ENCODE measurements around the gene PRKCQ. TPM values are rescaled to one million over a fixed set of nuclear protein-coding genes. Genes with fewer than 3 reads are reported as not detected.

The PRKCQ gene
- total and polyA plus RNA-seq, 11 donors: 0.04 to 2.0 (median 0.13) TPM; not detected in 1

GRCh38 chr10:6395606-6396005 lies 184.5 kb downstream of the PRKCQ start:
- no peak overlapping the region for H3K4me3 ChIP-seq
- peaks cover 0 to 41% (median 0%) of the 10 kb centered on the region in 12 donors for H3K4me1 ChIP-seq
- H3K9me3 ChIP-seq: peaks cover 0 to 7% (median under 1%) of the 10 kb centered on the region in 12 donors
- no peak for TF ChIP-seq CTCF (IDR thresholded peaks at IDR 0.05)
- no peak for DNase-seq
- H3K27me3 ChIP-seq: no peaks in the 10 kb centered on the region
- H3K36me3 ChIP-seq: no peaks in the 10 kb centered on the region
- H3K27ac ChIP-seq: no peak overlapping the region
- WGBS, 4 donors: 90 to 92% (median 90%) methylated on average over 8 of the region's 8 CpGs
- intact Hi-C loops (cut with DNase I): loop anchor here in 1 of 10 donors (10.0 kb wide), 1 partner anchor 771 kb away; no protein-coding TSS in a partner anchor
- no peak for ATAC-seq

GRCh38 chr10:6394084-6394483 lies 186.0 kb downstream of the PRKCQ start:
- Histone ChIP-seq H3K27ac (no peak overlapping the region), H3K4me3 (no peak overlapping the region), H3K4me1 (peaks cover 0 to 26% (median 0%) of the 10 kb centered on the region in 12 donors), H3K36me3 (no peaks in the 10 kb centered on the region), H3K9me3 (peaks cover 0 to 22% (median 11%) of the 10 kb centered on the region in 12 donors), H3K27me3 (no peaks in the 10 kb centered on the region)
- ATAC-seq (no peak), DNase-seq (no peak)
- intact Hi-C loops (cut with DNase I): loop anchor here in 1 of 10 donors (10.0 kb wide), 1 partner anchor 769 kb away; no protein-coding TSS in a partner anchor
- 37 to 49% (median 40%) methylated on average over 5 of the region's 5 CpGs for WGBS, 4 donors
- no peak for TF ChIP-seq POLR2A (IDR thresholded peaks at IDR 0.05)
- TF ChIP-seq CTCF (IDR thresholded peaks at IDR 0.05): no peak

- no peak overlapping the region for H3K4me3 ChIP-seq
- WGBS, 4 donors: 80 to 82% (median 81%) methylated on average over 2 of the region's 2 CpGs
- H3K9me3 ChIP-seq: peaks cover 0 to 30% (median 14%) of the 10 kb centered on the region in 12 donors
- no peaks in the 10 kb centered on the region for H3K36me3 ChIP-seq
- no peaks in the 10 kb centered on the region for H3K27me3 ChIP-seq
- H3K4me1 ChIP-seq: peaks cover 0 to 17% (median 0%) of the 10 kb centered on the region in 12 donors
- TF ChIP-seq POLR2A (IDR thresholded peaks at IDR 0.05): no peak
- TF ChIP-seq CTCF (IDR thresholded peaks at IDR 0.05): no peak
- intact Hi-C loops (cut with DNase I): loop anchor here in 1 of 10 donors (10.0 kb wide), 1 partner anchor 768 kb away; no protein-coding TSS in a partner anchor
- no peak for DNase-seq
- no peak for ATAC-seq
- no peak overlapping the region for H3K27ac ChIP-seq
These were observed 186.9 kb downstream of the PRKCQ start for GRCh38 chr10:6393168-6393567.

- WGBS, 4 donors: 91 to 97% (median 93%) methylated on average over 2 of the region's 2 CpGs
These were observed 189.7 kb downstream of the PRKCQ start for GRCh38 chr10:6390213-6390845.

More at GRCh38 chr10:6390213-6390845, 189.7 kb downstream of the PRKCQ start:
- no peak overlapping the region for H3K27ac ChIP-seq
- peaks cover 0 to 30% (median 14%) of the 10 kb centered on the region in 12 donors for H3K9me3 ChIP-seq
- no peaks in the 10 kb centered on the region for H3K27me3 ChIP-seq
- DNase-seq: no peak
- H3K4me1 ChIP-seq: peaks cover 0 to 19% (median 0%) of the 10 kb centered on the region in 12 donors
- no peak for ATAC-seq
- H3K4me3 ChIP-seq: no peak overlapping the region
- intact Hi-C loops (cut with DNase I): loop anchor here in 1 of 10 donors (10.0 kb wide), 1 partner anchor 766 kb away; no protein-coding TSS in a partner anchor
- TF ChIP-seq CTCF (IDR thresholded peaks at IDR 0.05): no peak
- H3K36me3 ChIP-seq: no peaks in the 10 kb centered on the region
